Rectal smooth muscle tissue (tissue), 1 donor: ENCODE data around the gene ADAMTS4.

ENCODE experiments used
- H3K27ac ChIP-seq: one replicate; pipeline ENCODE4 v1.7.0; 2013; ENCODE audit warnings: low read depth, low read length, inconsistent platforms
- H3K27me3 ChIP-seq: one replicate; pipeline ENCODE4 v1.7.0; 2013; ENCODE audit warnings: low read length; ENCODE audit not compliant: control insufficient read depth, insufficient read depth
- H3K36me3 ChIP-seq: one replicate; pipeline ENCODE4 v1.7.0; 2013; ENCODE audit warnings: low read length; ENCODE audit not compliant: control insufficient read depth, insufficient read depth
- H3K4me1 ChIP-seq: one replicate; pipeline ENCODE4 v1.7.0; 2013; ENCODE audit warnings: low read length; ENCODE audit not compliant: control insufficient read depth, insufficient read depth
- H3K4me3 ChIP-seq: one replicate; pipeline ENCODE4 v1.7.0; 2013; ENCODE audit warnings: low read length
- H3K9ac ChIP-seq: one replicate; pipeline ENCODE4 v1.7.0; 2013; ENCODE audit warnings: low read length

ADAMTS4 gene

GRCh38 chr1:161187311-161187710, 11.5 kb downstream of the ADAMTS4 start:
- Histone ChIP-seq H3K27ac (no peak overlapping the region), H3K9ac (no peak overlapping the region), H3K27me3 (no peaks in the 10 kb centered on the region), H3K4me1 (no peaks in the 10 kb centered on the region), H3K36me3 (no peaks in the 10 kb centered on the region), H3K4me3 (no peak overlapping the region)

GRCh38 chr1:161185732-161186311, 13.0 kb downstream of the ADAMTS4 start:
- Histone ChIP-seq H3K9ac (no peak overlapping the region), H3K36me3 (no peaks in the 10 kb centered on the region), H3K4me1 (no peaks in the 10 kb centered on the region), H3K27ac (no peak overlapping the region), H3K4me3 (no peak overlapping the region), H3K27me3 (no peaks in the 10 kb centered on the region)

- Histone ChIP-seq H3K36me3 (no peaks in the 10 kb centered on the region), H3K9ac (no peak overlapping the region), H3K4me3 (no peak overlapping the region), H3K27ac (no peak overlapping the region), H3K4me1 (no peaks in the 10 kb centered on the region), H3K27me3 (no peaks in the 10 kb centered on the region)
Measured at GRCh38 chr1:161185282-161185682, 13.6 kb downstream of the ADAMTS4 start.

GRCh38 chr1:161182214-161182613, 16.6 kb downstream of the ADAMTS4 start:
- Histone ChIP-seq H3K9ac (no peak overlapping the region), H3K27ac (no peak overlapping the region), H3K4me3 (no peak overlapping the region), H3K4me1 (peaks cover 4% of the 10 kb centered on the region), H3K27me3 (no peaks in the 10 kb centered on the region), H3K36me3 (no peaks in the 10 kb centered on the region)

GRCh38 chr1:161180639-161181038, 18.2 kb downstream of the ADAMTS4 start:
- Histone ChIP-seq H3K36me3 (peaks cover under 1% of the 10 kb centered on the region), H3K4me3 (no peak overlapping the region), H3K27me3 (no peaks in the 10 kb centered on the region), H3K9ac (no peak overlapping the region), H3K4me1 (peaks cover 9% of the 10 kb centered on the region), H3K27ac (no peak overlapping the region)

- Histone ChIP-seq H3K4me3 (no peak overlapping the region), H3K36me3 (peaks cover 10% of the 10 kb centered on the region), H3K9ac (no peak overlapping the region), H3K27me3 (no peaks in the 10 kb centered on the region), H3K27ac (no peak overlapping the region), H3K4me1 (peaks cover 9% of the 10 kb centered on the region)
Measured at GRCh38 chr1:161179698-161180097, 19.2 kb downstream of the ADAMTS4 start.

GRCh38 chr1:161177936-161178244, 21.0 kb downstream of the ADAMTS4 start:
- Histone ChIP-seq H3K36me3 (peaks cover 16% of the 10 kb centered on the region), H3K4me1 (peaks cover 9% of the 10 kb centered on the region), H3K27ac (peak overlapping the region; percentile 89), H3K9ac (peak overlapping the region; percentile 81), H3K4me3 (peak overlapping the region; percentile 98), H3K27me3 (no peaks in the 10 kb centered on the region)

GRCh38 chr1:161177112-161177935, 21.5 kb downstream of the ADAMTS4 start, which contains the start of gene B4GALT3:
B4GALT3 (minus strand) TSS chr1:161177507; CDS start chr1:161176060, 1,447 bp downstream.
- peak within 1 kb of the TSS; percentile 91 for H3K9ac ChIP-seq
- H3K36me3 ChIP-seq = peaks cover 17% of the 10 kb centered on the region
- H3K27me3 ChIP-seq = no peaks in the 10 kb centered on the region
- H3K4me3 ChIP-seq = peak within 1 kb of the TSS; percentile 98
- H3K4me1 ChIP-seq = peaks cover 9% of the 10 kb centered on the region
- peak within 1 kb of the TSS; percentile 89 for H3K27ac ChIP-seq

GRCh38 chr1:161176468-161177111, 22.3 kb downstream of the ADAMTS4 start:
- Histone ChIP-seq H3K9ac (peak overlapping the region; percentile 91), H3K4me1 (peaks cover 9% of the 10 kb centered on the region), H3K27ac (peak overlapping the region; percentile 89), H3K4me3 (peak overlapping the region; percentile 98), H3K27me3 (no peaks in the 10 kb centered on the region), H3K36me3 (peaks cover 17% of the 10 kb centered on the region)

GRCh38 chr1:161175771-161176453, 22.9 kb downstream of the ADAMTS4 start:
- H3K4me1 ChIP-seq = peaks cover 9% of the 10 kb centered on the region
- peak overlapping the region; percentile 98 for H3K4me3 ChIP-seq
- H3K9ac ChIP-seq = no peak overlapping the region

GRCh38 chr1:161174911-161175310, 23.9 kb downstream of the ADAMTS4 start:
- peaks cover 9% of the 10 kb centered on the region for H3K4me1 ChIP-seq
- no peaks in the 10 kb centered on the region for H3K27me3 ChIP-seq
- H3K36me3 ChIP-seq = peaks cover 27% of the 10 kb centered on the region
- H3K27ac ChIP-seq = no peak overlapping the region
- H3K9ac ChIP-seq = no peak overlapping the region
- H3K4me3 ChIP-seq = no peak overlapping the region

More at GRCh38 chr1:161175771-161176453, 22.9 kb downstream of the ADAMTS4 start:
- no peak overlapping the region for H3K27ac ChIP-seq
- no peaks in the 10 kb centered on the region for H3K27me3 ChIP-seq
- peaks cover 19% of the 10 kb centered on the region for H3K36me3 ChIP-seq

- Histone ChIP-seq H3K27ac (no peak overlapping the region), H3K4me3 (no peak overlapping the region), H3K36me3 (peaks cover 32% of the 10 kb centered on the region), H3K9ac (no peak overlapping the region), H3K27me3 (no peaks in the 10 kb centered on the region), H3K4me1 (peaks cover 9% of the 10 kb centered on the region)
Measured at GRCh38 chr1:161173711-161174110, 25.1 kb downstream of the ADAMTS4 start.
